GM10248 (cell line): ENCODE results near the gene TFPI2.

ENCODE experiments used
- CTCF ChIA-PET: fragments of 300-600 bp; sonication (Branson Sonifier 250); formaldehyde crosslinking; extraction: SDS; loops from one replicate; lab custom pipeline; 2021; ENCODE audit warnings: antibody characterized with exemption; lab: Yijun Ruan, JAX
- POLR2A ChIA-PET: fragments of 350-650 bp; sonication (Branson Sonifier 250); formaldehyde crosslinking; extraction: SDS; loops from one replicate; lab custom pipeline; 2020; ENCODE audit warnings: antibody characterized with exemption; lab: Yijun Ruan, JAX
- DNase-seq: peaks from one replicate; pipeline ENCODE4 v3.0.0; 2012; ENCODE audit errors: extremely low spot score
- TF ChIP-seq, protein P1 (sequence below): IDR thresholded peaks from 2 replicates; pipeline ENCODE4 v1.5.1; 2012; ENCODE audit warnings: mild to moderate bottlenecking, low read depth; ENCODE audit errors: extremely low read depth, missing control alignments, control extremely low read depth

Gene TFPI2

DNA sequence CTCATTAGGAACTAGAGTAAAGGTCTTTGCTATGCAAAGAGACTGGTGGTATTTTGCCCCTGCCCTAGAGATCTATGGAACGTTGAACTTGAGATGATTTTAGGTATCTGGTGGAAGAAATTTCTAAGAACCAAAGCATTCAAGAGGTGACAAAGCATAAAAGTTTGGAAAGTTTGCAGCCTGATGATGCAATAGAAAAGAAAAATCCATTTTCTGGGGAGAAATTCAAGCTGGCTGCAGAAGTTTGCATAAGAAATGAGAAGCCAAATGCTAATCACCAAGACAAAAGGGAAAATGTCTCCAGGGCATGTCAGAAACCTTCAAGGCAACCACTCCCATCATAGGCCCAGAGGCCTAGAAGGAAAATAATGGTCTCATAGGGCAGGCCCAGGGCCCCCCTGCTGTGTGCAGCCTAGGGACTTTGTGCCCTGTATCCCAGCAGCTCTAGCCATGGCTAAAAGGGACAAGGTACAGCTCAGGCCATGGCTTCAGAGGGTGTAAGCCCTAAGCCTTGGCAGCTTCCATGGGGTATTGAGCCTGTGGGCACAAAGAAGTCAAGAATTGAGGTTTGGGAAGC, 16.5 kb downstream of the TFPI2 start:
- TF ChIP-seq, protein P1, sequence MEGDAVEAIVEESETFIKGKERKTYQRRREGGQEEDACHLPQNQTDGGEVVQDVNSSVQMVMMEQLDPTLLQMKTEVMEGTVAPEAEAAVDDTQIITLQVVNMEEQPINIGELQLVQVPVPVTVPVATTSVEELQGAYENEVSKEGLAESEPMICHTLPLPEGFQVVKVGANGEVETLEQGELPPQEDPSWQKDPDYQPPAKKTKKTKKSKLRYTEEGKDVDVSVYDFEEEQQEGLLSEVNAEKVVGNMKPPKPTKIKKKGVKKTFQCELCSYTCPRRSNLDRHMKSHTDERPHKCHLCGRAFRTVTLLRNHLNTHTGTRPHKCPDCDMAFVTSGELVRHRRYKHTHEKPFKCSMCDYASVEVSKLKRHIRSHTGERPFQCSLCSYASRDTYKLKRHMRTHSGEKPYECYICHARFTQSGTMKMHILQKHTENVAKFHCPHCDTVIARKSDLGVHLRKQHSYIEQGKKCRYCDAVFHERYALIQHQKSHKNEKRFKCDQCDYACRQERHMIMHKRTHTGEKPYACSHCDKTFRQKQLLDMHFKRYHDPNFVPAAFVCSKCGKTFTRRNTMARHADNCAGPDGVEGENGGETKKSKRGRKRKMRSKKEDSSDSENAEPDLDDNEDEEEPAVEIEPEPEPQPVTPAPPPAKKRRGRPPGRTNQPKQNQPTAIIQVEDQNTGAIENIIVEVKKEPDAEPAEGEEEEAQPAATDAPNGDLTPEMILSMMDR = no peak
- no peak for DNase-seq
- ChIA-PET CTCF (interaction anchor here (1.2 kb wide), 1 partner anchor 29 kb away, joined by 4 read pairs; no protein-coding TSS in a partner anchor), POLR2A (no interaction called here)

DNA sequence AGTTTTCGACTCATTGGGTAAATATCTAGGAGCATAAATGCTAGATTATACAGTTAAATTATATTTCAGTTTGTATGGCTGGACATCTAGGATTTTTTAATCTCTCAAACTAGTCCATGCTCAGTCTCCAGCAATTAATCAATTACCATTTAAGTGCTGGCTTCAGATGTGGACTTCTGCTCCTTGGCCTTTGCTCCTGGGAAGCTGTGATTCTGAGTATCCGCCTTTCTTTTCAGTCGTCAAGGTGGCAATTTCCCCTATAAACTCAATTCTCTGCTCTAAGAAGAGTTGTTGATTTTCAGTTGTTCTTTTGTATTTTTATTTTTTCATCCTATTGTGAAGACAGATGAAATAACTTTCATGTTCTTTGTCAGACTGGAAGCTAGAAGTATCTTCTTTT, 23.7 kb downstream of the TFPI2 start:
- CTCF ChIA-PET = interaction anchor here (0.8 kb wide), 1 partner anchor 12 kb away, joined by 3 read pairs; no protein-coding TSS in a partner anchor
- DNase-seq = no peak
- TF ChIP-seq, protein P1 = no peak
- POLR2A ChIA-PET = no interaction called here

DNA sequence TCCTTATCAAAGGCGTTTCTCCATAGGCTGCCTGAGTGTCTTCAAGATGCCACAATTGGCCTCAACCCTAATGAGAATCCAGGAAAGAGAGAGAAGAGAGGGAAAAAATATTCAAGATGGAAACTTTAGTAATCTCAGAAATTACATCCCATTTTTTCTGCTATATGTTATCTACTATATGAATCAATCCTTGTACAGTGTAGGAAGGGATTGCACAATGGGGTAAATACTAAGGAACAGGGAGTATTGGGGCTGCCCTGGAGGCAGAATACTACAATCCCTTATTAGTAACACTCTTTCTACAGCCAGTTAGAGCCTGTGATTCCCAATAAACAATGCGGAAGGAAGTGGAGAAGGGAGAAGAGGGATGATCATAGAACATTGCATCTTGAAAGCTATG, 27.9 kb downstream of the TFPI2 start:
- TF ChIP-seq, protein P1 = no peak
- DNase-seq = no peak
- POLR2A ChIA-PET = no interaction called here
- CTCF ChIA-PET = interaction anchor here (1.4 kb wide), 1 partner anchor 10 kb away, joined by 3 read pairs; no protein-coding TSS in a partner anchor

DNA sequence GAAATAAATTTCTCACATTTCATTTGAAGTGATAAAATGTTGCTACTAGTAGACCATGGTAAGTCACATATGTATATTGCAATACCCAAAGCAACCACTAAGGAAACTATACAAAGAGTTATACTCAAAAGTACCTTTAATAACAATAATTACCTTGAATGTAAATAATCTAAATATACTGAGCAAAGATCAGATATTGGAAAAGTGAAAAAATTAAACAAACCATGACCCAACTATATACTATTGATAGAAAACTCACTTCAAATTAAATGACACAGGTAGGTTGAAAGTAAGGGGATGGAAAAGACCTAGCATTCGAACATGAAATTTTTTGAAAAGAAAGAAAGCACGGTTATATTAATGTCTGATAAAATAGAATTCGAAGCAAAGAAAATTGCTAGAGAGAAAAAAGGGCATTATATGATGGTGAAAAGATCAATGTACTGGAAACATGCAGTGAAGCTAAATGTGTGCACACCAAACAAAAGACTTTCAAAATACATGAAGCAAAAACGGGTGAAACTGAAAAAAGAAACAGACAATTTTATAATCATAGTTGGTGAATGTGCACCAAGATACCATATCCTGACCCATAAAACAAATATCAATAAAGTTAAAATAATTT, 29.1 kb downstream of the TFPI2 start:
- CTCF ChIA-PET = interaction anchor here (1.4 kb wide), 1 partner anchor 11 kb away, joined by 3 read pairs; no protein-coding TSS in a partner anchor
- no peak for DNase-seq
- POLR2A ChIA-PET = no interaction called here
- TF ChIP-seq, protein P1 = no peak

DNA sequence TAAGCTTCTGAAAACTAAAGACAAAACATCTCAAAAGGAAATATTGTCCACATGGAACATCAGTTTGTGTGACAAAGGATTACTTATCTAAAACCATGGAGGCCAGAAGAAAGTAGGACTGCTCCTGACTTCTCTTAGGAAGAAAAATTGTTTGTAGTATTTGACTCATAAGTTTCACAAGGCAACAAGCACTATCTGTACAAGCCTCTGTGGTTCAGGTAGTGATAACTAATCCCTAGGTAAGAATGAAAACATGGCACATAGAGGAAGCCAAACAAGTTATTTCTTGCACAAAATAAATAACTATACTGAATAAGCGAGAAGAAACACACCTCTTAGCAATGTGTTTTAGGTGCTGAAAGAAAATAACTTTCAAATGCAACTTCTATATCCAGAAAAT, 30.3 kb downstream of the TFPI2 start:
- ChIA-PET POLR2A (no interaction called here), CTCF (no interaction called here)
- TF ChIP-seq, protein P1 = no peak
- no peak for DNase-seq

DNA sequence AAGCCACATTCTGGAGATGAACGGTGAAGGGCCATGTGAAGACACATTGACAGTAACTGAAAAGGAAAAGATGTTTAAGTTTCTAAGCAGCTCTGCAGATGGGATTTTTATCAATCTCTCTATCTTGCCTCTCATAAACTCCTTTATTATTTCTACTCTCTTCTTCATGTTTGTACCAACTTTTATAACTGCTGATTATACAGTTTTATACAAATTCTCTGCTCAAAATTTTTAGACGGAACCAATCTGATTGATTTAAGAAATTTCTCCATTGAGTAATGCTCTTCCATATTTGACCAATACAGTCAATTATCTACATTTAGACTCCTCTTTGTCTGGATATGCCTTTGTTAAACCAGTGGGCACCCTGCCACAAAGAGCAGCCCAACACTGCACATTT, 31.7 kb downstream of the TFPI2 start:
- POLR2A ChIA-PET = no interaction called here
- CTCF ChIA-PET = no interaction called here
- TF ChIP-seq, protein P1 = no peak
- no peak for DNase-seq

DNA sequence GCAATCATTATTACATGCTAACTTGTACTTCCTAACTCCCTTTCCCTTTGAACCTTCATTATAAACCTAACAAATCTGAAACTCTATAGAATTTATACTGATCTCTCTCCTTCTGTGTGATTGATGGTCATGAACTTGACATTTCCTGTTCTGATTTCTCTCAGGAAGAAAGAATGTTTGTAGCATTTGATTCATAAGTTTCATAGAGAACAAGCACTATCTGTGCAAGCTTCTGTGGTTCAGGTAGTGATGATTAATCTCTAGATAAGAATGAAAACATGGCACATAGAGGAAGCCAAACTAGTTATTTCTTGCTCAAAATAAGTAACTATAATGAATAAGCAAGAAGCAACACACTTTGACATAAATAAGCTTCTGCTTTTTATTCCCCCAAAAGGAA, 34.2 kb downstream of the TFPI2 start:
- TF ChIP-seq, protein P1 = no peak
- no peak for DNase-seq
- ChIA-PET POLR2A (no interaction called here), CTCF (no interaction called here)
